IMR-90 (cell line): ENCODE measurements around the gene MOCS1. TPM values are rescaled to one million over a fixed set of nuclear protein-coding genes. Genes with fewer than 3 reads are reported as not detected.

Source experiments
- ATAC-seq: fragments of 200-7000 bp; cut with Tn5 transposase; 2 replicates; pipeline ENCODE4 v1.9.1; 2020; ENCODE audit warnings: low read depth, mild to moderate bottlenecking, moderate library complexity
- BruUV-seq: library from RNA; stranded (reverse); fragments of 400-500 nt; replicated peaks from 2 replicates; lab custom pipeline; 2021; lab: Mats Ljungman, UMichigan
- CTCF ChIA-PET: fragments of 300-600 bp; formaldehyde crosslinking; extraction: SDS; loops from one replicate; lab custom pipeline; 2021; ENCODE audit warnings: antibody characterized with exemption; lab: Yijun Ruan, JAX
- POLR2A ChIA-PET: fragments of 300-600 bp; sonication (Branson Sonifier 250); formaldehyde crosslinking; loops from one replicate; lab custom pipeline; 2022; ENCODE audit warnings: antibody characterized with exemption; ENCODE audit not compliant: unreplicated experiment; lab: Charles Lee
- DNase-seq: peaks from one replicate; pipeline ENCODE4 v3.0.0; 2013
- H2AFZ ChIP-seq: replicated peaks from 2 replicates; pipeline ENCODE3; 2013; ENCODE audit warnings: low read length, mild to moderate bottlenecking; ENCODE audit not compliant: poor library complexity
- H2AK5ac ChIP-seq: 2 replicates; pipeline ENCODE4 v1.6.1; 2013; ENCODE audit warnings: low read depth, low read length, inconsistent platforms
- H2AK9ac ChIP-seq: replicated peaks from 2 replicates; pipeline ENCODE3; 2013; ENCODE audit warnings: mild to moderate bottlenecking, low read depth, low read length, moderate library complexity; ENCODE audit not compliant: poor library complexity
- H2BK120ac ChIP-seq: 2 replicates; pipeline ENCODE4 v1.6.1; 2013; ENCODE audit warnings: low read depth, low read length, inconsistent platforms
- H2BK15ac ChIP-seq: 3 replicates; pipeline ENCODE4 v1.6.1; 2013; ENCODE audit warnings: low read depth, low read length, inconsistent platforms
- H2BK20ac ChIP-seq: 2 replicates; pipeline ENCODE4 v1.6.1; 2013; ENCODE audit warnings: low read depth, mild to moderate bottlenecking, inconsistent platforms, low read length, moderate library complexity
- H2BK5ac ChIP-seq: 2 replicates; pipeline ENCODE4 v1.6.1; 2013; ENCODE audit warnings: mild to moderate bottlenecking, low read depth, low read length, inconsistent platforms; ENCODE audit not compliant: poor library complexity, severe bottlenecking
- H3K14ac ChIP-seq: replicated peaks from 2 replicates; pipeline ENCODE4 v1.6.1; 2013; ENCODE audit warnings: low read depth, low read length, inconsistent platforms
- H3K18ac ChIP-seq: 2 replicates; pipeline ENCODE4 v1.6.1; 2013; ENCODE audit warnings: low read depth, low read length, control low read depth
- H3K23ac ChIP-seq: 2 replicates; pipeline ENCODE4 v1.6.1; 2013; ENCODE audit warnings: low read depth, low read length, inconsistent platforms
- H3K27ac ChIP-seq: 2 replicates; pipeline ENCODE4 v1.5.1; 2013; ENCODE audit warnings: mild to moderate bottlenecking, control low read depth, low read length; ENCODE audit not compliant: insufficient read depth
- H3K27me3 ChIP-seq: 2 replicates; pipeline ENCODE4 v1.6.1; 2013; ENCODE audit warnings: low read length; ENCODE audit not compliant: control insufficient read depth, insufficient read depth
- H3K36me3 ChIP-seq: 2 replicates; pipeline ENCODE4 v1.6.1; 2013; ENCODE audit warnings: low read length, mixed read lengths; ENCODE audit not compliant: control insufficient read depth, insufficient read depth
- H3K4ac ChIP-seq: 2 replicates; pipeline ENCODE4 v1.6.1; 2013; ENCODE audit warnings: low read depth, low read length, inconsistent platforms
- H3K4me1 ChIP-seq: 2 replicates; pipeline ENCODE4 v1.6.1; 2013; ENCODE audit warnings: low read length, mixed read lengths; ENCODE audit not compliant: control insufficient read depth, insufficient read depth
- H3K4me2 ChIP-seq: 2 replicates; pipeline ENCODE4 v1.6.1; 2013; ENCODE audit warnings: low read depth, mild to moderate bottlenecking, control low read depth, low read length, moderate library complexity
- H3K4me3 ChIP-seq: 2 replicates; pipeline ENCODE4 v1.5.1; 2013; ENCODE audit warnings: low read depth, mild to moderate bottlenecking, control low read depth, low read length, moderate library complexity; ENCODE audit not compliant: insufficient read depth
- H3K56ac ChIP-seq: 2 replicates; pipeline ENCODE4 v1.6.1; 2013; ENCODE audit warnings: low read length, inconsistent platforms; ENCODE audit not compliant: insufficient read depth; ENCODE audit errors: extremely low read depth
- H3K79me1 ChIP-seq, 2 experiments: 2 replicates each; pipeline ENCODE4 v1.6.1; 2013; ENCODE audit warnings: low read length in 2 of 2, inconsistent platforms in 1 of 2, low read depth in 1 of 2
- H3K9ac ChIP-seq: 2 replicates; pipeline ENCODE4 v1.6.1; 2013; ENCODE audit warnings: low read depth, low read length, control low read depth
- H3K9me1 ChIP-seq: 2 replicates; pipeline ENCODE4 v1.6.1; 2013; ENCODE audit warnings: low read length, inconsistent platforms; ENCODE audit not compliant: insufficient read depth
- H3K9me3 ChIP-seq: 2 replicates; pipeline ENCODE4 v1.6.1; 2013; ENCODE audit warnings: low read length; ENCODE audit not compliant: control insufficient read depth, insufficient read depth
- H4K20me1 ChIP-seq: 2 replicates; pipeline ENCODE4 v1.6.1; 2013; ENCODE audit warnings: low read length, inconsistent platforms; ENCODE audit not compliant: insufficient read depth
- H4K5ac ChIP-seq: 2 replicates; pipeline ENCODE4 v1.6.1; 2013; ENCODE audit warnings: mild to moderate bottlenecking, low read depth, low read length, control low read depth
- H4K8ac ChIP-seq, 2 experiments: 2 replicates each; pipeline ENCODE4 v1.6.1; 2013; ENCODE audit warnings: low read depth in 2 of 2, low read length in 2 of 2, control low read depth in 1 of 2, inconsistent platforms in 1 of 2
- H4K91ac ChIP-seq: 2 replicates; pipeline ENCODE4 v1.6.1; 2013; ENCODE audit warnings: low read depth, low read length, inconsistent platforms; ENCODE audit not compliant: insufficient read depth
- CEBPB ChIP-seq: IDR thresholded peaks from 2 replicates; pipeline ENCODE4 v1.6.1; 2012; ENCODE audit warnings: low read depth, low read length, improper control_type of control experiment
- CTCF ChIP-seq: conservative IDR thresholded peaks from 2 replicates; pipeline ENCODE4 v1.5.1; 2012; ENCODE audit warnings: mild to moderate bottlenecking, low read depth, low read length, improper control_type of control experiment
- ELK1 ChIP-seq: fragments of 150-350 bp; IDR thresholded peaks from 2 replicates; pipeline ENCODE4 v1.6.1; 2016; ENCODE audit warnings: low read depth, mild to moderate bottlenecking, low read length, moderate library complexity, borderline replicate concordance
- FOS ChIP-seq: fragments of 150-350 bp; IDR thresholded peaks from 2 replicates; pipeline ENCODE4 v1.6.1; 2016; ENCODE audit warnings: low read depth, low read length
- MAFK ChIP-seq: IDR thresholded peaks from 2 replicates; pipeline ENCODE4 v1.6.1; 2012; ENCODE audit warnings: low read depth, low read length, improper control_type of control experiment
- MAZ ChIP-seq: IDR thresholded peaks from 2 replicates; pipeline ENCODE4 v1.6.1; 2012; ENCODE audit warnings: low read depth, mild to moderate bottlenecking, low read length, improper control_type of control experiment, moderate library complexity, borderline replicate concordance
- NFE2L2 ChIP-seq: fragments of 150-350 bp; IDR thresholded peaks from 2 replicates; pipeline ENCODE4 v1.6.1; 2016; ENCODE audit warnings: low read depth, mild to moderate bottlenecking, low read length
- POLR2A ChIP-seq: IDR thresholded peaks from 2 replicates; pipeline ENCODE4 v1.6.1; 2012; ENCODE audit warnings: mild to moderate bottlenecking, low read depth, low read length
- RAD21 ChIP-seq: IDR thresholded peaks from 2 replicates; pipeline ENCODE4 v1.6.1; 2012; ENCODE audit warnings: low read length, improper control_type of control experiment
- RCOR1 ChIP-seq: IDR thresholded peaks from 2 replicates; pipeline ENCODE4 v1.6.1; 2012; ENCODE audit warnings: mild to moderate bottlenecking, low read length, improper control_type of control experiment; ENCODE audit not compliant: insufficient replicate concordance
- RFX5 ChIP-seq: IDR thresholded peaks from 2 replicates; pipeline ENCODE4 v1.8.0; 2012; ENCODE audit warnings: low read depth, mild to moderate bottlenecking, low read length, moderate library complexity
- SMC3 ChIP-seq: fragments of 150-350 bp; IDR thresholded peaks from 2 replicates; pipeline ENCODE4 v1.6.1; 2016; ENCODE audit warnings: low read depth, mild to moderate bottlenecking, antibody characterized with exemption, low read length, moderate library complexity
- USF2 ChIP-seq: fragments of 150-350 bp; IDR thresholded peaks from 2 replicates; pipeline ENCODE4 v1.6.1; 2017; ENCODE audit warnings: mild to moderate bottlenecking, antibody characterized with exemption, low read length, low read depth
- WGBS, 2 experiments: methylation state at CpG; one replicate each; pipeline versions ENCODE4 v1.1.5 to v1.1.7; 2013; ENCODE audit warnings: missing lambda C conversion rate in 2 of 2; ENCODE audit not compliant: insufficient read length in 1 of 2; ENCODE audit errors: extremely low coverage in 2 of 2; 5-methylcytosine and 5-hydroxymethylcytosine counted together
- dilution Hi-C: fragments of 300-500 bp; cut with HindIII; formaldehyde crosslinking; loops from one replicate; pipeline ENCODE4 v1.14.3; 2018; ENCODE audit warnings: low sequenced_read_pairs; ENCODE audit not compliant: unreplicated experiment
- in situ Hi-C: fragments of 300-500 bp; cut with MboI; formaldehyde crosslinking; loops from 3 replicates; pipeline ENCODE4 v1.14.3; 2019; ENCODE audit warnings: low sequenced_read_pairs, inconsistent platforms, mixed read lengths
- intact Hi-C: fragments of 100-400 bp; cut with micrococcal nuclease; formaldehyde crosslinking; loops from 2 replicates; pipeline ENCODE4 v1.10.0; 2022
- polyA plus RNA-seq, 3 experiments: library from polyadenylated mRNA; depleted of rRNA; stranded (reverse); fragments of >200 nt; gene quantifications; 2 replicates each; pipeline ENCODE4 v1.2.3, GENCODE V29; 2012; ENCODE audit warnings: low replicate concordance in 1 of 3
- total RNA-seq: library from RNA; depleted of rRNA; stranded (reverse); fragments of >200 nt; gene quantifications from 2 replicates; pipeline ENCODE4 v1.2.3, GENCODE V29; 2012

Gene MOCS1
- total and polyA plus RNA-seq, 2 of the 4 experiments (the other 2 are of a cell fraction), result 5.5 to 9.5 TPM

GRCh38 chr6:39903656-39904055 is 30.6 kb downstream of the MOCS1 start:
- no peak overlapping the region for H3K23ac ChIP-seq

More at GRCh38 chr6:39903656-39904055, 30.6 kb downstream of the MOCS1 start:
- no peak overlapping the region for H3K14ac ChIP-seq
- no peak overlapping the region for H4K91ac ChIP-seq
- intact Hi-C loops (loop anchor here (10.0 kb wide), 1 partner anchor 401 kb away; no protein-coding TSS in a partner anchor), dilution Hi-C loops (no loop called here), in situ Hi-C loops (no loop called here)
- H4K8ac ChIP-seq, result no peak overlapping the region
- no peak overlapping the region for H2BK15ac ChIP-seq
- no peak overlapping the region for H3K4me3 ChIP-seq
- no peaks in the 10 kb centered on the region for H3K9me3 ChIP-seq
- H3K36me3 ChIP-seq, result peaks cover 37% of the 10 kb centered on the region; the same call in 1 of the 2 replicates
- H3K4me1 ChIP-seq, result no peaks in the 10 kb centered on the region
- H4K5ac ChIP-seq, result no peak overlapping the region
- ChIA-PET CTCF (interaction anchor here (1.1 kb wide), 1 partner anchor 37 kb away, joined by 5 read pairs; no protein-coding TSS in a partner anchor), POLR2A (no interaction called here)
- TF ChIP-seq POLR2A, result no peak
- TF ChIP-seq MAFK, result no peak
- no peak for TF ChIP-seq FOS
- no peak for TF ChIP-seq ELK1
- TF ChIP-seq RAD21, result no peak
- TF ChIP-seq RFX5, result no peak
- no peak for TF ChIP-seq CEBPB
- no peak for TF ChIP-seq RCOR1
- TF ChIP-seq USF2, result no peak
- no peak for TF ChIP-seq MAZ
- TF ChIP-seq SMC3, result no peak
- no peak for TF ChIP-seq CTCF
- no peak for TF ChIP-seq NFE2L2
- H2AK5ac ChIP-seq, result no peak overlapping the region
- 86% methylated on average over 4 of the region's 6 CpGs; no CpG with 5 or more reads in 1 of the 2 experiments for WGBS, 2 experiments
- no peak overlapping the region for H3K56ac ChIP-seq
- H2AFZ ChIP-seq, result no peak overlapping the region
- no peak overlapping the region for H2AK9ac ChIP-seq
- H3K4me2 ChIP-seq, result no peak overlapping the region
- H3K18ac ChIP-seq, result no peak overlapping the region
- H3K79me1 ChIP-seq, result no peaks in the 10 kb centered on the region
- no peaks in the 10 kb centered on the region for H4K20me1 ChIP-seq
- H3K27me3 ChIP-seq, result no peaks in the 10 kb centered on the region
- H2BK20ac ChIP-seq, result no peak overlapping the region
- H3K9ac ChIP-seq, result no peak overlapping the region
- ATAC-seq, result no peak
- no peak for DNase-seq
- H3K4ac ChIP-seq, result no peak overlapping the region
- no peak overlapping the region for H3K27ac ChIP-seq
- no peak overlapping the region for H2BK5ac ChIP-seq
- no peak overlapping the region for H2BK120ac ChIP-seq
- no TSS peak for BruUV-seq
- no peaks in the 10 kb centered on the region; the same call in 1 of the 2 replicates for H3K9me1 ChIP-seq
